H9 (cell line): ENCODE measurements around the gene LASP1. TPM values are rescaled to one million over a fixed set of nuclear protein-coding genes. Genes with fewer than 3 reads are reported as not detected.

Source experiments
- DNase-seq: peaks from one replicate; pipeline ENCODE4 v3.0.0-alpha.2; 2017
- H2AFZ ChIP-seq: one replicate; pipeline ENCODE4 v1.6.1; 2013; ENCODE audit warnings: mild to moderate bottlenecking, low read length, control low read depth, moderate library complexity
- H2AK5ac ChIP-seq: 2 replicates; pipeline ENCODE4 v1.6.1; 2013; ENCODE audit warnings: low read length, control low read depth, mixed read lengths; ENCODE audit not compliant: insufficient read length
- H2BK120ac ChIP-seq: one replicate; pipeline ENCODE4 v1.6.1; 2013; ENCODE audit warnings: low read depth, mild to moderate bottlenecking, low read length, control low read depth, inconsistent platforms; ENCODE audit not compliant: poor library complexity, severe bottlenecking
- H2BK12ac ChIP-seq: 2 replicates; pipeline ENCODE4 v1.6.1; 2013; ENCODE audit warnings: low read length, control low read depth, mixed read lengths, low read depth; ENCODE audit not compliant: insufficient read length
- H2BK15ac ChIP-seq: 2 replicates; pipeline ENCODE4 v1.6.1; 2013; ENCODE audit warnings: low read depth, low read length, control low read depth
- H2BK20ac ChIP-seq: one replicate; pipeline ENCODE4 v1.6.1; 2013; ENCODE audit warnings: low read depth, mild to moderate bottlenecking, low read length, control low read depth, inconsistent platforms; ENCODE audit not compliant: poor library complexity, severe bottlenecking
- H2BK5ac ChIP-seq: 2 replicates; pipeline ENCODE4 v1.6.1; 2013; ENCODE audit warnings: low read length, control low read depth, mixed read lengths; ENCODE audit not compliant: insufficient read length
- H3K14ac ChIP-seq: 2 replicates; pipeline ENCODE4 v1.6.1; 2013; ENCODE audit warnings: low read length, control low read depth; ENCODE audit not compliant: insufficient read depth
- H3K18ac ChIP-seq: 2 replicates; pipeline ENCODE4 v1.6.1; 2013; ENCODE audit warnings: low read depth, mild to moderate bottlenecking, mixed read lengths, low read length, control low read depth; ENCODE audit not compliant: insufficient read length
- H3K23ac ChIP-seq: 2 replicates; pipeline ENCODE4 v1.6.1; 2013; ENCODE audit warnings: low read length, control low read depth, mixed read lengths, low read depth; ENCODE audit not compliant: insufficient read length
- H3K23me2 ChIP-seq: 2 replicates; pipeline ENCODE4 v1.6.1; 2013; ENCODE audit warnings: low read depth, mild to moderate bottlenecking, mixed read lengths, low read length, control low read depth; ENCODE audit not compliant: insufficient read length, poor library complexity, severe bottlenecking
- H3K27ac ChIP-seq: 2 replicates; pipeline ENCODE4 v1.5.1; 2013; ENCODE audit warnings: low read length, control low read depth, mixed read lengths, low read depth; ENCODE audit not compliant: insufficient read length
- H3K27me3 ChIP-seq: 2 replicates; pipeline ENCODE4 v1.6.1; 2013; ENCODE audit warnings: low read length, control low read depth, inconsistent platforms; ENCODE audit not compliant: insufficient read depth
- H3K4ac ChIP-seq: 2 replicates; pipeline ENCODE4 v1.6.1; 2013; ENCODE audit warnings: low read depth, mild to moderate bottlenecking, control low read depth, inconsistent platforms, low read length, moderate library complexity
- H3K4me1 ChIP-seq: 2 replicates; pipeline ENCODE4 v1.6.1; 2013; ENCODE audit warnings: low read length, control low read depth, inconsistent platforms; ENCODE audit not compliant: insufficient read depth
- H3K4me2 ChIP-seq: 2 replicates; pipeline ENCODE4 v1.6.1; 2013; ENCODE audit warnings: low read length, control low read depth, mixed read lengths; ENCODE audit not compliant: insufficient read length, insufficient read depth
- H3K56ac ChIP-seq: 2 replicates; pipeline ENCODE4 v1.6.1; 2013; ENCODE audit warnings: low read depth, mild to moderate bottlenecking, mixed read lengths, low read length, control low read depth; ENCODE audit not compliant: insufficient read length
- H3K79me1 ChIP-seq: 2 replicates; pipeline ENCODE4 v1.6.1; 2013; ENCODE audit warnings: low read depth, mild to moderate bottlenecking, moderate library complexity, low read length, control low read depth, inconsistent platforms; ENCODE audit not compliant: insufficient read depth, poor library complexity, severe bottlenecking
- H3K79me2 ChIP-seq: 2 replicates; pipeline ENCODE4 v1.6.1; 2013; ENCODE audit warnings: low read length, control low read depth, inconsistent platforms; ENCODE audit not compliant: insufficient read depth
- H3K9ac ChIP-seq: 2 replicates; pipeline ENCODE4 v1.6.1; 2013; ENCODE audit warnings: low read length, control low read depth, mixed read lengths; ENCODE audit not compliant: insufficient read length; ENCODE audit errors: extremely low read depth
- H3K9me3 ChIP-seq: one replicate; pipeline ENCODE4 v1.6.1; 2013; ENCODE audit warnings: low read depth, low read length, inconsistent platforms; ENCODE audit not compliant: control insufficient read depth
- H3T11ph ChIP-seq: one replicate; pipeline ENCODE4 v1.6.1; 2013; ENCODE audit warnings: mild to moderate bottlenecking, low read length, control low read depth, inconsistent platforms
- H4K20me1 ChIP-seq: one replicate; pipeline ENCODE4 v1.6.1; 2013; ENCODE audit not compliant: control insufficient read depth, insufficient read length, insufficient read depth
- H4K5ac ChIP-seq: 2 replicates; pipeline ENCODE4 v1.6.1; 2013; ENCODE audit warnings: low read depth, mild to moderate bottlenecking, mixed read lengths, low read length, control low read depth; ENCODE audit not compliant: insufficient read length
- H4K8ac ChIP-seq: replicated peaks from 2 replicates; pipeline ENCODE4 v1.6.1; 2013; ENCODE audit warnings: low read length, control low read depth, mixed read lengths, low read depth; ENCODE audit not compliant: insufficient read length
- H4K91ac ChIP-seq: 2 replicates; pipeline ENCODE4 v1.6.1; 2013; ENCODE audit warnings: low read depth, mild to moderate bottlenecking, moderate library complexity, mixed read lengths, low read length, control low read depth; ENCODE audit not compliant: insufficient read length
- H3K27ac Mint-ChIP-seq, 3 experiments: 2 replicates in 2 of 3; 3 replicates in 1 of 3; pipeline ENCODE4 v1.8.0; 2020 to 2021; ENCODE audit warnings: mixed read lengths in 3 of 3, mild to moderate bottlenecking in 1 of 3, moderate library complexity in 1 of 3
- H3K27me3 Mint-ChIP-seq: 2 replicates; pipeline ENCODE4 v1.8.0; 2021; ENCODE audit warnings: low read depth, mild to moderate bottlenecking, moderate library complexity, mixed read lengths
- H3K36me3 Mint-ChIP-seq, 3 experiments: 2 replicates in 2 of 3; 3 replicates in 1 of 3; pipeline ENCODE4 v1.8.0; 2020 to 2021; ENCODE audit warnings: low read depth in 3 of 3, mixed read lengths in 3 of 3; ENCODE audit not compliant: insufficient read depth in 1 of 3
- H3K4me1 Mint-ChIP-seq, 2 experiments: 2 replicates each; pipeline ENCODE4 v1.8.0; 2020; ENCODE audit warnings: mixed read lengths in 2 of 2
- H3K4me3 Mint-ChIP-seq, 2 experiments: 2 replicates in 1 of 2; 3 replicates in 1 of 2; pipeline ENCODE4 v1.8.0; 2020 to 2021; ENCODE audit warnings: mild to moderate bottlenecking in 2 of 2, mixed read lengths in 2 of 2, moderate library complexity in 1 of 2
- H3K9me3 Mint-ChIP-seq, 2 experiments: 2 replicates in 1 of 2; 3 replicates in 1 of 2; pipeline ENCODE4 v1.8.0; 2020; ENCODE audit warnings: mild to moderate bottlenecking in 2 of 2, mixed read lengths in 2 of 2, moderate library complexity in 1 of 2
- CTCF ChIP-seq: fragments of 200-600 bp; sonication (generic); conservative IDR thresholded peaks from 3 replicates; pipeline ENCODE4 v1.8.0; 2021; ENCODE audit warnings: antibody characterized with exemption, mild to moderate bottlenecking
- WGBS: extraction: QIAGEN DNeasy Blood & Tissue Kit; methylation state at CpG from one replicate; pipeline ENCODE4 v1.1.7; 2013; ENCODE audit warnings: missing lambda C conversion rate, low lambda C conversion rate, mixed read lengths; ENCODE audit not compliant: insufficient read length; ENCODE audit errors: extremely low coverage; 5-methylcytosine and 5-hydroxymethylcytosine counted together
- total RNA-seq: library from RNA; stranded (reverse); gene quantifications from 2 replicates; pipeline ENCODE4 v1.2.1, GENCODE V29; 2021

The LASP1 gene
- total RNA-seq, 1 experiment from 2014 or later, result 121 TPM

GRCh38 chr17:38912221-38912813 lies 42.5 kb downstream of the LASP1 start:
- H3K56ac ChIP-seq, result no peak overlapping the region
- H3K36me3 Mint-ChIP-seq, result peaks cover 11 to 31% (median 28%) of the 10 kb centered on the region in 3 experiments
- no peak overlapping the region for H3K27ac ChIP-seq
- no peaks in the 10 kb centered on the region for H3K4me1 ChIP-seq
- H3K14ac ChIP-seq, result no peak overlapping the region; the same call in 1 of the 2 replicates
- H3K27ac Mint-ChIP-seq, result peak overlapping the region in 1 of 3 experiments; percentile 84; a peak in 4 of 7 replicates
- no peaks in the 10 kb centered on the region for H3K79me2 ChIP-seq
- no peak for TF ChIP-seq CTCF
- WGBS, result no CpG with 5 or more reads among the region's 13 CpGs
- H4K20me1 ChIP-seq, result no peaks in the 10 kb centered on the region
- no peak overlapping the region for H2BK5ac ChIP-seq
- H3K4ac ChIP-seq, result no peak overlapping the region
- peaks cover 9 to 14% of the 10 kb centered on the region in 2 experiments for H3K4me1 Mint-ChIP-seq
- no peak overlapping the region for H4K5ac ChIP-seq
- no peaks in the 10 kb centered on the region for H3K27me3 ChIP-seq
- H2BK15ac ChIP-seq, result no peak overlapping the region
- no peak overlapping the region for H2BK12ac ChIP-seq
- H3K9ac ChIP-seq, result no peak overlapping the region
- no peak overlapping the region for H2AFZ ChIP-seq
- H4K91ac ChIP-seq, result no peak overlapping the region
- no peak overlapping the region for H2BK20ac ChIP-seq
- no peaks in the 10 kb centered on the region; the same call in 1 of the 2 replicates for H3K27me3 Mint-ChIP-seq
- H2AK5ac ChIP-seq, result no peak overlapping the region
- H3K4me3 Mint-ChIP-seq, result no peak overlapping the region
- no peaks in the 10 kb centered on the region for H3K9me3 ChIP-seq
- H3K23ac ChIP-seq, result no peak overlapping the region
- no peaks in the 10 kb centered on the region for H3K23me2 ChIP-seq
- no peak overlapping the region for H2BK120ac ChIP-seq
- peak; percentile 27 for DNase-seq
- H4K8ac ChIP-seq, result no peak overlapping the region
- no peak overlapping the region for H3T11ph ChIP-seq
- no peaks in the 10 kb centered on the region for H3K9me3 Mint-ChIP-seq
- no peaks in the 10 kb centered on the region for H3K79me1 ChIP-seq
- H3K4me2 ChIP-seq, result no peak overlapping the region
- H3K18ac ChIP-seq, result no peak overlapping the region
